Activated CD4-positive, CD25-positive, alpha-beta regulatory T cell (primary cell): ENCODE data around the gene ATP2B2.

Experiments used
- DNase-seq, 4 experiments: peaks; one replicate each; lab custom pipeline; 2025; lab: John Stamatoyannopoulos, UW

Gene ATP2B2

GRCh38 chr3:10426346-10427220 is 78.8 kb downstream of the ATP2B2 start:
- DNase-seq: no peak

- no peak for DNase-seq
Observed at GRCh38 chr3:10423171-10423882, 82.1 kb downstream of the ATP2B2 start.

GRCh38 chr3:10421996-10422395 is 83.4 kb downstream of the ATP2B2 start:
- no peak for DNase-seq

- DNase-seq: no peak
Observed at GRCh38 chr3:10420745-10421475, 84.5 kb downstream of the ATP2B2 start.

- DNase-seq: peak in 2 of 4 experiments; percentile 23 to 43
Observed at GRCh38 chr3:10419637-10420232, 85.7 kb downstream of the ATP2B2 start.

- DNase-seq: no peak
Observed at GRCh38 chr3:10417847-10418246, 87.5 kb downstream of the ATP2B2 start.

- no peak for DNase-seq
Observed at GRCh38 chr3:10416730-10417300, 88.6 kb downstream of the ATP2B2 start.

GRCh38 chr3:10413041-10413440 is 92.3 kb downstream of the ATP2B2 start:
- no peak for DNase-seq

GRCh38 chr3:10411598-10412332 is 93.6 kb downstream of the ATP2B2 start:
- no peak for DNase-seq

- DNase-seq: no peak
Observed at GRCh38 chr3:10410383-10411002, 94.9 kb downstream of the ATP2B2 start.

GRCh38 chr3:10408680-10409079 is 96.7 kb downstream of the ATP2B2 start:
- DNase-seq: no peak

GRCh38 chr3:10407361-10407760 is 98.0 kb downstream of the ATP2B2 start:
- no peak for DNase-seq

GRCh38 chr3:10406414-10406813 is 99.0 kb downstream of the ATP2B2 start:
- DNase-seq: no peak

- no peak for DNase-seq
Observed at GRCh38 chr3:10405816-10406215, 99.6 kb downstream of the ATP2B2 start.

- no peak for DNase-seq
Observed at GRCh38 chr3:10404876-10405275, 100.5 kb downstream of the ATP2B2 start.

- DNase-seq: no peak
Observed at GRCh38 chr3:10404377-10404776, 101.0 kb downstream of the ATP2B2 start.

GRCh38 chr3:10401990-10402761 is 103.2 kb downstream of the ATP2B2 start:
- DNase-seq: no peak

GRCh38 chr3:10400749-10401495 is 104.5 kb downstream of the ATP2B2 start:
- DNase-seq: no peak
